HG02852 (cell line): ENCODE data around the gene MOCS1.

Source experiments
- ATAC-seq: cut with Tn5 transposase; IDR thresholded peaks from one replicate; pipeline ENCODE4 v1.9.1; 2021; ENCODE audit warnings: mild to moderate bottlenecking, moderate library complexity; ENCODE audit not compliant: unreplicated experiment

MOCS1 gene

DNA sequence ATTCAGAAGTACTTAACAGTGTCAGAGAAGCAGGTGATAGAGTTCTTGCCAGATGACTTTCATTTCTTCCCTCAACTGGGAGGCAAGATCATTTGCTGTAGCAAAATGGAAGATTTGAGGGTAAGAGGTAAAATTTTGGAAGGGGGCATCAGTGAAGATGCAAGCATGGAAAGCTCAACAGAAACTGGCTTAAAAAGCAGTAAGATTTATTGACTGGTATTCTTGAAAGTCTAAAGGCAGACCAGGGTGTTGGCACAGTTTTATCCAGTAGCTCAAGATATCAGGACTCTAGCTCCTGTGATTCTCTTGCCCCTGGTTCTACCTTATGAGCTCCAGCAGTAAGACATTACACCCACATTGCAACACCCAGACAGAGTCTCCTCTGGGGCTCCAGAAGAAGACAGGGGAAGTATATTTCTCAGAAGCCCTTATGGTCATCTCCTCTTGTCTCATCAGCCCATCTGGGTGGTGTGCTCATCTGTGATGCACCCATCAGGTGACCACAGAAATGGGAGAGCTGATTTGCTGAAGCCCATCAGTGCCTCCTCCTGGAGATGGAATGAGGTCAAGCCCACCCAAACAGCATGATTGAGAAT is 16.0 kb upstream of the MOCS1 start:
- no peak for ATAC-seq

DNA sequence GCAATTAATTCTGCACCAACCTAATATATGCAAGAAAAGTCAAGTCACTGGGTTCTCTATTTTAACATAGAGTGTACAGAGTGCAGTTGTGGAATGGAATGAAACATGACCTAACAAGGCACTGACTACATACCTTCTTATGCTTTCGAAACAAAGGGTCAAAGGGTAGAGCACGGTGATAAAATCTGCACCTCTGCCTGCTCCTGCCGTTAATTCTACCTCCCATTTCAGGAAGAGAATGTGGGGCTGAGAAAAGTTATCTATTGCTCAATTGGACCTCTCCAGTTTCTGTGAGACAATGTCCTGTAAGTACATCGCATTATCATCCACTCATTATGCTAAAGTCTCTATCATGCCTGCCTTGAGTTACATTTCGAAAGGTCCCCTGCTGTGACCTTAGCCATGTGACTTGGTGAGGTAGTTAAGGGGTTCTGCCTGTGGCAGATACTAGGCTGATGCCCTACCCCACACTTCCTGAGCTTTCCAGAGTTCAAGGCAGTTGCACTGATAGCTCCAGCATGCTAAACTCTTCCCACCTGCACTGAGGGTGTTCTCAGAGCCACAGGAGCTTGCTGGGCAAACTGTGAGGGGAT is 14.0 kb upstream of the MOCS1 start:
- no peak for ATAC-seq

DNA sequence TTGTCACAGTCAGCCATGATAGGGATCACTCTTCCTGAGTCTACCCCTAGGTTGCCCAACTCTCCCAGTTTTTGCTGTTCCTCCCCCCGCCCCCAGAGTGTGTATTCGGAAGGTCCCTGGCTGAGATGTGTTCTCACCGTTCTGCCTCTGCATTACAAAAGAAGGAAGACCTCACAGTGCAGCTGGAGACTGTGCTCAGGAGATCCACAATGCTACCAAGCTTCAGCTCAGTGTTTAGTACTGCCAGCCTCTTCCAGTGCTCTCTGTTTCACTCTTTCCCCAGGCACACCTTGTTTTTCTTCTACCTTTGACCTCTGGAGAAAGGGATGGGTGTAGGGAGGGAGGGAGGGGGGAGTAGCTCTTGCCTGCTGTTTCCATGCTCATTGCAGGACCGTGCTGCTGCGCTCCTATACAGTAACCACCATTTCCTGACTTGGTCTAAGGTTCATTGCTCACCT is 13.4 kb upstream of the MOCS1 start:
- ATAC-seq: no peak

DNA sequence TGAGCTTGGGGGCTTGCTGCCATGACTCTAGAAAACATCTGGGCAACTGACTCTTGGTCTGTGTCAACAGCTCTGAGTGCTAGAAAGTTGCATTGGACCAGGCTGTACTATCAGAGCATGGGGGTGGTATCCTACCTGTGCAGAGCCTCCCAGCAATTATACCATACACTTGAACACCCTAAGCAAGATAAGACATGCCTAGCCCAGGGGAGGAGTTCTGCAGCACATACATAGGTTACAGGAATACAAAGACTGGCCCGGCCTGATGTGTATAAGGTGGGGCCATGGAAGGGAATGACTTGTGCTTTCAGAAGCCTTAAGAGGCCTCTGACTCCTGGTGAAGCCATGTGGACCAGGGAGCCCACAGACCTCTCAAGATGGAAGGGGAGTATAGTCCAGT is 11.4 kb upstream of the MOCS1 start:
- ATAC-seq: no peak

DNA sequence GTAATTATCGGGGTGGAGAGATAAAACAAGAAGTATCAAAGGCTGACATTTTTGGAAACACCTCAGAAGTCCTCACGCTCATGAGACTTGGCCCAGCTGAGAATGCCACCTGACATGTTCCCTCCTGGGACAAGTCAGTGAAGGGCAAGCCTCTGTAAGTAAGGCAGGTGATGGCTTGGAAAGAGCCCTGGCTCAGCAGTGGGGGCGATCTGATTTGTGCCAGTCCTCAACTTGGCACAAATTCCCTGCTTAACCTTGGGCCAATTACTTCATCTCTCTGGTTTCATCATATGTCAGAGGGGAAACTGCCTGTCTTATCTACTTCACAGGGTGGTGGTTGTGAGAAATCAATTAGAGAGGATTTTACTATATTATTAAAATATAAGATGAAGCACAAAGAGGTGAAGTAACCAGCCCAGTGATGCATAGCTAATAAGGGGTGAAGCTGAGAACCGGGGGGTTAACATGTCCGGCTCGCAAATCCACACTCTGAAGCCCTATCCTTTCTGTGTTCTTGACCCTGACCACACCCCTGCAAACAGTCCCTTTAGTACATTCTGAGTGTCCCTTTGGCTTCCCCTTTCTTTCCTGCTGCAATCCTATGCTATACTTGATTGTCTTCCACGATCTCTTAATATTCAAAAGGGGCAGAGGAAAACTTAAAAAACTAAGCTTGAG is 8.8 kb upstream of the MOCS1 start:
- ATAC-seq: no peak

DNA sequence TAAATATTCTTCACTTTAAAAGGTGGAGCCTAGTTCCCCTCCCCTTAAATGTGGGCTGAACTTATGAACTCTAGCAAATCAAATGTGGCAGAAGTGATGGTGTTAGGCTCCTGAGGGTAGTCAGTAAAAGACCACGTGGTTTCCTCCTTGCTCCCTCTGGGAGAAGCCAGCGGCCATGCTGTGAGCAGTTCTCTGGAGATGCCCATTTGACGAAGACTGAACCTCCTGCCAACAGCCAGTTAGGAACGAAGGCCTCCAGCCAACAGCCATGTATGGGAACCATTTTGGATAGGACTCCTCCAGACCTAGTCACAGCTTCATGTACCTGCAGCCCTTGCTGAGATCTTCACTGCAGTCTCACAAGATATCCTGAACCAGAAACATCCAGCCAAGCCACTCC is 7.6 kb upstream of the MOCS1 start:
- no peak for ATAC-seq

DNA sequence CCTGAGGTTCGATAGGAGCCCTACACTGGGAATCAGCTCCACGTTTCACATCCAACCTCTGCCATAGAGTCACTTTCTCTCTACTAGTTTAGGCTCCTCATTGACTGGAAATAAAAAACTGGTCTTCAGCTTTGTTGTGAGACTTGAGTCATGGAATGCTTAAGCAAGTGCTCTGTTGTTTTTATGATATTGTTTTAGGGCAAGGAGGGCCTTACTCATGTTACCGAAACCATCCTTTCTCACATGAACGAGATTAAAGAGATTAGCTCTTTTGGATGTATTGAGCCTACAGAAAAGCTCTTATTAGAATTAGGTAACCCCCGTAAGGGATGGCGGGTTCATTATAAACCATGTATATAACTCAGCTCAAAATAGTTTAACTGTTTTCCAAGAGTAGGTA is 6.9 kb upstream of the MOCS1 start:
- no peak for ATAC-seq

DNA sequence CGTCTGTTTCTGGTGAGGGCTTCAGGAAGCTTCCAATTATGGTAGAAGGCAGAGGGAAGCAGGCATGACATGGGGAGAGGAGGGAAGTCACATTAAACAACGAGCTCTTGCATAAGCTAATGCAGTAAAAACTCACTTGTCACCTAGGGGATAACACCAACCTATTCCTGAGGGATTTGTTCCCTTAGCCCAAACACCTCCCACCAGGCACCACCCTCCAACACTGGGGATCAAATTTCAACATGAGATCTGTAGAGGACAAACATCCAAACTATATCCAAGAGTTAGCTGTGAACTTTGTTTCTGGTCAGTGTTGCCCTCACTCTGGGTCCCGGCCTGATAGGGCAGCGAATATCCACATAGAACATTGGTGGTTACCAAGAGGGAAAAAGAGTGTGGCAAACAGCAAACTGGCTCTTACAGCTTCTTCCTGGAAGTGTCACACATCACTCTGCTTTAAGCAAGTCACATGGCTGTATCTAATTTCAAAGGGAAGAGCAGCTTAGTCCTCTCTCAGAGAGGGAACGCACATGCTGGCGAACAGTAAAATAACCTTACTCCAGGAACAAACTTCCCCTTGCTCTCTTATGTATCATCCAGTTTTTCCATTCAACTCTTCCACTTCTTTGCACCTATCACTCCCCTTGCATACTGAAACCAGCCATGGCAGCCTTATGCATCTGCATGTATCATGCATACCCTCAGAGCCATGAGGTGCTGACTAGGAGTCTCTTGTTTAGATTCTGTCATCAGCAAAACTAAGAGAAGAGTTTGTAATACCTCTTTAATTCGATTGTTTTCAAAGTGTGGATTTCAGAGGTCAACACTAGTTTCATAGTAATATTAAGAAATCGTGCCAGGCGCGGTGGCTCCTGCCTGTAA is 4.8 kb upstream of the MOCS1 start:
- ATAC-seq: no peak

DNA sequence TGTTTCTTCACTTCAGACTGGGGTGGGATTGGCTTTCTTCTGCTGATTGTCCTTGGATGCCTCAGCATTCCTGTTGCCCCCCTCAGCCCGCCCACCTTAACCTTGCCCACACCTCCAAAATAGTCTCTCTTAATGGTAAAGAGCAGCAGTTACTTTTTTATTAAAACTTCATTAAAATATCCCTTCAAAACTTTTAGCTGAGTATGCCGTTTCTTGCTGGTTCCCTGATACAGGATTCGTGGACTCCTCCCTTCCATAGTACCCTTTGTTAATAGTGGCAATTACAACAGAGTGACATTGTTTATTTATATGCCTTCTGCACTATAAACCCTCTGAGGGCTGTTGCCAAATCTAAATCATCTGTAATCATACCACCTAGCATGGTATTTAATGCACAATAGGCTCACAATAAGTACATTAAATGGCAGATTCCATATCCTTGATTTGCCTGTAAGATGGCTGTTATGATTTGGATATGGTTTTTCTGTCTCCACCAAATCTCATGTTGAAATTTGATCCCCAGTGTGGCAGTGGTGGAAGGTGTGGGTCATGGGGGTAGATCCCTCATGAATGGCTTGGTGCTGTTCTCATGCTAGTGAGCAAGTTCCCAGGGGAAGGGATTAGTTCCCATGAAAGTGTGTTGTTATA is 3.5 kb upstream of the MOCS1 start:
- ATAC-seq: no peak

DNA sequence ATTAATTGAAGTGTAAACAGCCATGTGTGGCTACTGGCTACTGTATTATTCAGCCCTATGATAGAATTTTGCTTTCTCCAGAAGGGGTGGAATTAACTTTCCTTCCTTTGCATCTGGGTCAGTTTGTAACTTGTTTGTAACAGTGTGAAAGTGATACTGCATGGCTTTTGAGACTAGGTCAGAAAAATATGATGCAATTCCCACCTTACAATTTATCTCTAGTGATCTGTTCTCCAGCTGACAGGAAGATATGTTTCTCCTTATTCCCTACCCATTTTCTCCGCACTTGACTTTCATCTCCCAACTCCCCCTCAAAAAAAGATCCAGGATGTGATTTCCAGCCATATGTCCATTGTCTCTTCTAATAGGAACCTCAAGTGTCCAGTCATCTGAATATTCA is 2.6 kb upstream of the MOCS1 start:
- ATAC-seq: no peak

DNA sequence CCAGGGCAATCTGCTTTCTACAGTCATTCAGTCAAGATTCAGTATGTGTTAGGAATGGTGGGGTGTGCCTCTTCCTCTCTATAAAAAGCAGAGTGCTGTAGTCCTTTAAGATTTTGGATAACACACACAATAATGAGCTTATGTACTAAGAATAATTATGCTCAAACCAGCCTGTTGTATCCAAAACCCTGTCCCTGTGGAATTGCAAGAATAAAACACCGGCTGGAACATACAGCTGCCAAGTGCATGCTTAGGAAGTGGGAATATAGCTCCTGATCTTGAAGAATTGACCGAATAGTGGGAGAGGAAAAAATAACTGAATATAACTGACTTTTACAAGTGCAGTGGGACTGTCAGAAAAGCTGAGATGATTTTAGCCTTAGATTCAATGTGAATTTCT is 979 bp upstream of the MOCS1 start:
- ATAC-seq: no peak

DNA sequence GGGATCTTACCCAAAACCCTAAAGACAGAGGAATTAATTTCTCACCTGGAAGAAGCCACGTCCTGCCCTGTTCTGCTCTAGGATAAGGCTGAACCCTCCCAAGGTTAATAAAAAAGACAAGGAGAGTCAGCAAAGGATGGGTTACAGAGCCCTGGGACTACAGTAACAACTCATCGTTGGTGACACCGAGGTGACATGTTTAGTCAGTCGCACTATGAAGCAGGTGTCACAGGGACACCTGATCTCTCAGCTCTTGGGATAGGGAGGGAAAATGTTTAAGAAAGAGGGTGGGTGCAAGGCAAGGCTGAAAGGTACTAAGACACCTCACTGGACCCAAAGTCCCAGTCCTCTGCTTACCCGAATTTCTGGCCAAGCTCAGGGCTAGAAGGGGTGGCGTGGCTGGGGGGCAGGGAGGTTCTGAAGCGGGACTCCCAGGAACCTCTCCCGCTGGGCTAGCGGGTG is 562 bp downstream of the MOCS1 start:
- no peak for ATAC-seq

DNA sequence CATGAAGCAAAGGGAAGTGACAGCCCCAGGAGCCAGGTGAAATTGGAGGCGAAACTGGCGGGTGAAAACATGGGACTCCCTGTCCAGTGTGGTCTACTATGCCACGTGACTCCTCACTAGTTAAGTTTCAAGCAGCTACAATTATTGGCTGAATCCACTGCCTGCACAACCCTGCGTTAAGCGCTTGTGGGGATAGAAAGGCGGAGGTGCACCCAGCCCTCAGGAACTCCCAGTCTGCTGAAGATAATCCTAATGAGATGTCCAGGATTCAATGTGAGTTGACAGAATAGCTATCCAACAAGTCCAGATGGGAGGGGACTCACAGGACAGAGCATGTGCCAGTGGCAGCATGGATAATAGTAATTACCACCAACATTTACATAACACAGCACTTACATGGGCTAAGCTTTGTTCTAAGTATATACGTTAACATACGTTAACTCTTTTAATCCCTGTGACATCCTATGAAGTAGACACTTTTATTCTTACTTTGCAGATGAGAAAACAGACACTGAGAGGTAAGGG is 1.8 kb downstream of the MOCS1 start:
- no peak for ATAC-seq

DNA sequence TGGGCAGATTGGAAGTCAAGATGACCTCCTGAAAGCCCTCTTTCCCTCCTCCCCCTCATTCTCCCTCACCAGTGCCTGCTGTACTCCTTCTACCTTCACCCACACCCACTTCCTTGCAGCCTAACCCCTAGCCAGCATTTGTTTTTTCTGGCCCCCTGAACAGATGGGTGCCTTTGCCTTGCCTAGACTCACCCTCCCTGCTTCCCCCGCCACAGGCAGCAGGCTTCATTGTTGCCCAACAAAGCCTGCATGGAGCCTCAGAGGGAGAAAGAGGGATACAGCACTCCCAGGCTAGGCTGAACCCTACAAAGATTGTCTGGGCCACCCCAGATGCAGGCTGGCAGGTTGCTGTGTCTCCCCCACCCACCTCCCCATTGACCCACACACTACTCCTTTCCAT is 2.7 kb downstream of the MOCS1 start:
- ATAC-seq: no peak

DNA sequence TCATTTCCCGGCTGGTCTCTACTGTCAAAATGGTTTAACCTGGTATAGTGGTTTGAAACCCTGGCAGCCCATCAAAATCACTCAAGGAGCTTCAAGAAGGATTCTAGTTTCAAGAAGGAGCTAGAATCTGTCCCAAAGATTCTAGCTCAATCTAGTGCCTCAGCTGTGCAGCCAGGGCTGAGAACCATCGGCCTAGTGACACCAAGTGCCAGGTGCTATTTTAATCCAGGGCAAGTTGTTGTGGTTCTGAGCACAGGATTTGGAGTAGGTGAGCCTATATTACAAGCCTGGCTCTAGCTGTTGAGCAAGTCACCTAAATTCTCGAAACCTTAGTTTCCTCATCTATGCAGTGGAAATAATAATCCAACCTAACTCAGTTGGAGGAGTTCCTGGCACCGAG is 3.7 kb downstream of the MOCS1 start:
- no peak for ATAC-seq

DNA sequence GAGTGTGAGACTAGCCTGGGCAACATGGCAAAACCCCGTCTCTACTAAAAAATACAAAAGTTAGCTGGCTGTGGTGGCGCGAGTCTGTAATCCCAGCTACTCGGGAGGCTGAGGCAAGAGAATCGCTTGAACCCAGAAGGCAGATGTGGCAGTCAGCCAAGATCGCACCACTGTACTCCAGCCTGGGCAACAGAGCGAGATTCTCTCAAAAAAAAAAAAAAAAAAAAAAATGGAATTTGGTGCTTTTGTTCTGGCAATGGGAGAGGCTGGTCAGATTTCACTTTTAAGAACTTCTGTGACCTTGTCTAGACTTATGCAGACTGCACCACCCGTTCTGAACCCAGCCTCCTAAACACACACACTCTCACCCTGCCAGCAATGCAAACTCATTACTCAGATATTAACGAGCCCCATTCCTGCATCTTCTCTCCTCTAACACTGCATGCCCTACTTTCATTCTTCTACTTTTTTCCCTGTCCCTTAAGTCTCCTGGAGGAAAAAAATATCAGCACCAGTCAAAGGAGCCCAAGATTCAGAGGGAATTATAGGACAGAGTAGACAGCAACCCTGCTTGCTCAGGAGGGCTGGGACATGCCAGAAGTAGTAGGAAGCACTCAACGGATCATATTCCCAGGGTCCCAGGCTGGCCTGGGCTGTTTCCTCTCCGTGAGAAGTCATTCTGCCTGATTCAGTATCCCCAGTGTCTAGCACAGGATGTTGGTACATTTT is 4.4 kb downstream of the MOCS1 start:
- no peak for ATAC-seq

DNA sequence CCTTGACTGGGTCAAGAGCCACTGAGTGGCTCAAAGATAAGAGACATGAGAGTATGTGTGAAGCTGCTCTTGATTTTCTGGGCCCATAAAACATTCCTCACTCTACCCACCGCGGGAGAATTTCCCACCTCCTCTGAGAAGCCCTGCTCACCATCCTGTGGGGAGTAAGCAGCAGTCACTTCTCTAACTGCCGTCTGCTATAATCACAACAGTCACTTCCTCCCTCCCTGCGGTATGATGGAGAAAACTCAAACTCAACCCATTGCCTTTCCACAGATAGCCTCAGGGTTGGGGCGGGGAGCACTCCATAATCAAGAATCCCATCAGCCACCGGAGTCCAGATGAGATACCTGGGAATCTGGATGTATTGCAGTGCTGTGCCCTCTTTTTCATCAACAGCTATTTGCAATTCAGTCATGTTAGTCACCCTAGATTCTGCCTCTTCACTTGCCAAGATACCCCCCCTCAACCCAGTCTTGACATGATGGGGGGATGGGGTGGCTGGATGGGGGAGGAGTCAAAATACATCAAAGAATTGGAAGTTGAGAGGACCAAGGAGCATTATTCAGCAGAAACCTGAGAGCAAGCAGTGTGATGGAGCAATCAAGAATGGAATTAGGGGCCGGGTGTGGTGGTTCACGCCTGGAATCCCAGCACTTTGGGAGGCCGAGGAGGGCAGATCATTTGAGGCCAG is 5.1 kb downstream of the MOCS1 start:
- ATAC-seq: no peak

DNA sequence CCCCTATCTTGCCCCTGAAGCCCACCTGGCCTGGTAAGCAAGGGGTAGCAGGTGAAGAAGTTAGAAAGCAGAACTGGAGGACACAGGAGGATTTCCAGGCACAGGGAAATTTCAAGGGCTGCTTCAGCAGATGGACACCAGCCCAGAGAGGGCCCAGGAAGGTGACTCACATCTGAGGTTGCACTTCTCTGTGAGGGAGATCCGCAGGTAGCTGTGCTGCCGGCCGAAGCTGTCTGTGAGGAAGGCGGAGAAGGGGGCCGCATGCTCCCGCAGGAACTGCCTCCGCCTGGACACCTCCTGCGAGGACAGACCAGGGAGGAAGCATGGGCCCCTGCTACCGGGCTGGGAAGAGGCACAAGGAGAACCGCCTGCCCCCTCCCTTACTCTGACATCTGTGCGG is 7.1 kb downstream of the MOCS1 start:
- ATAC-seq: no peak

DNA sequence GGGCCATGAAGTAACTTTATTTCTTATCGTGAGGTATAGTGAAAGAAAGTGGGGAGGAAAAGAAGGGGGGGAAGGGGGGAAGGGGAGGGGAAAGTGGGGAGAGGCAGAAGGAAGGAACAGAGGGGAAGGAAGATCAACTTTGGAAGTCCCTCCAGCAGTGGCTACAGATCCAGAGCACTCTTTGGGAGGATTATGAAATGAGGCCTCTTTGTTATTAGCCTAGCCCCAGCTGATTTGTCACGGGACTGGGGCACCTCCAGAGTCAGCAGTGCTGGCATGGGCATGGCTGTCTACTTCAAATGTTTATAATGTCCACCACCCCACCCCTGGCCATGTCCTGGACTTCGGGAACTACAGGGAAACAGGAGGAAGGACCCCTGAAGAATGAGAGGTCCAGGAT is 7.6 kb downstream of the MOCS1 start:
- ATAC-seq: no peak

DNA sequence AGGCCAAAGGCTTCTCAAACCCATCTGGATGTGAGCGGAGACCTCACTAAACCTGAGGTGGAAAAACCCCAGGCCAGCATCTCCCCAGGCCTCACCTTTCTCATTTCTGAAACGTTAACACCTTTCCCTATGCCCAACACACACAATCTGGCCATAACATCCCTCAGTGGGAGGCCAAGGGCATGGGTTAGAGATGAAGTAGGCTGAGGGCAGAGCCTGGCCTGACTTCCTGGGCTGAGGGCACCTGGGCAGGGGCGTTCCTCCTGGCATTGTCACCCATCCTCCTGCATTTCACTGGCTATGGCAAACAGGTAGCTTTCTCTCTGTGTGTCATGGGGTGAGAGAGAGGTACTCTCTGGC is 8.4 kb downstream of the MOCS1 start:
- no peak for ATAC-seq
